Neutrophil (primary cell): Measurements from ENCODE around the gene ZEB1.

ENCODE experiments used
- H3K27ac ChIP-seq: fragments of 200-600 bp; sonication (generic); 2 replicates; pipeline ENCODE4 v1.5.1; 2016; ENCODE audit warnings: mild to moderate bottlenecking, moderate library complexity
- H3K27me3 ChIP-seq: fragments of 200-600 bp; sonication (generic); 2 replicates; pipeline ENCODE4 v1.6.0; 2016; ENCODE audit warnings: mild to moderate bottlenecking
- H3K36me3 ChIP-seq: fragments of 200-600 bp; sonication (generic); 2 replicates; pipeline ENCODE4 v1.5.1; 2017
- H3K4me1 ChIP-seq, 2 experiments: fragments of 200-600 bp in 1 of 2; sonication (generic) in 1 of 2; 1 replicate in 1 of 2; 2 replicates in 1 of 2; pipeline versions ENCODE4 v1.5.1 to v1.6.1; 2013 to 2016; ENCODE audit warnings: low read depth in 1 of 2, low read length in 1 of 2, mild to moderate bottlenecking in 1 of 2, moderate library complexity in 1 of 2; ENCODE audit not compliant: control insufficient read depth in 1 of 2, insufficient read depth in 1 of 2
- H3K4me3 ChIP-seq, 2 experiments: fragments of 200-600 bp in 1 of 2; sonication (generic) in 1 of 2; 1 replicate in 1 of 2; 2 replicates in 1 of 2; pipeline ENCODE4 v1.5.1; 2013 to 2016; ENCODE audit warnings: low read depth in 1 of 2, low read length in 1 of 2, mild to moderate bottlenecking in 1 of 2, moderate library complexity in 1 of 2
- H3K9me3 ChIP-seq: fragments of 200-600 bp; sonication (generic); 2 replicates; pipeline ENCODE4 v1.5.1; 2016
- CTCF ChIP-seq: fragments of 200-600 bp; sonication (generic); IDR thresholded peaks from 2 replicates; pipeline ENCODE4 v1.5.1; 2016; ENCODE audit warnings: antibody characterized with exemption

The ZEB1 gene

GRCh38 chr10:31457858-31458257 lies 138.8 kb downstream of the ZEB1 start:
- Histone ChIP-seq H3K4me1 (no peaks in the 10 kb centered on the region), H3K27me3 (no peaks in the 10 kb centered on the region), H3K27ac (no peak overlapping the region), H3K36me3 (peaks cover 6% of the 10 kb centered on the region), H3K4me3 (no peak overlapping the region), H3K9me3 (no peaks in the 10 kb centered on the region)
- no peak for TF ChIP-seq CTCF

- Histone ChIP-seq H3K36me3 (peaks cover 6% of the 10 kb centered on the region), H3K4me3 (no peak overlapping the region), H3K27ac (no peak overlapping the region), H3K27me3 (no peaks in the 10 kb centered on the region), H3K9me3 (no peaks in the 10 kb centered on the region), H3K4me1 (no peaks in the 10 kb centered on the region)
- TF ChIP-seq CTCF, result no peak
Measured at GRCh38 chr10:31458974-31459373, 140.0 kb downstream of the ZEB1 start.

- Histone ChIP-seq H3K36me3 (peaks cover 6% of the 10 kb centered on the region), H3K27me3 (no peaks in the 10 kb centered on the region), H3K27ac (no peak overlapping the region), H3K9me3 (peaks cover 6% of the 10 kb centered on the region), H3K4me1 (no peaks in the 10 kb centered on the region), H3K4me3 (no peak overlapping the region)
- TF ChIP-seq CTCF, result no peak
Measured at GRCh38 chr10:31460242-31460641, 141.2 kb downstream of the ZEB1 start.

- Histone ChIP-seq H3K27ac (no peak overlapping the region), H3K27me3 (no peaks in the 10 kb centered on the region), H3K9me3 (peaks cover 6% of the 10 kb centered on the region), H3K4me3 (no peak overlapping the region), H3K36me3 (peaks cover 17% of the 10 kb centered on the region), H3K4me1 (no peaks in the 10 kb centered on the region)
- TF ChIP-seq CTCF, result no peak
Measured at GRCh38 chr10:31464552-31464951, 145.5 kb downstream of the ZEB1 start.

- TF ChIP-seq CTCF, result no peak
- Histone ChIP-seq H3K36me3 (peaks cover 17% of the 10 kb centered on the region), H3K27me3 (no peaks in the 10 kb centered on the region), H3K9me3 (peaks cover 6% of the 10 kb centered on the region), H3K27ac (peak overlapping the region; percentile 52), H3K4me1 (no peaks in the 10 kb centered on the region), H3K4me3 (no peak overlapping the region)
Measured at GRCh38 chr10:31466313-31466712, 147.3 kb downstream of the ZEB1 start.
